Measurements from ENCODE around the gene GSC.

- TF ChIP-seq ISL1 (CRISPR knock-in tag; IDR thresholded peaks at IDR 0.05) (no peak), PATZ1 (CRISPR knock-in tag; IDR thresholded peaks at IDR 0.05; ENCODE audit: borderline replicate concordance) (no peak), RARB (CRISPR knock-in tag; IDR thresholded peaks at IDR 0.05) (no peak), ARNTL (CRISPR knock-in tag; IDR thresholded peaks at IDR 0.05; ENCODE audit: borderline replicate concordance, low read depth) (no peak)
Observed at GRCh38 chr14:94764573-94764972, 5.3 kb downstream of the GSC start.

Measured in SK-N-SH treated with all-trans-retinoic acid at 6 μM for 48 hours (cell line).